GM19043 (cell line): ENCODE results near the gene KLHL13.

ENCODE experiments used
- ATAC-seq: cut with Tn5 transposase; IDR thresholded peaks from one replicate; pipeline ENCODE4 v1.9.1; 2021; ENCODE audit warnings: low read depth; ENCODE audit not compliant: unreplicated experiment

Gene KLHL13

GRCh38 chrX:117895418-117895817 is 221.2 kb downstream of the KLHL13 start:
- no peak for ATAC-seq

GRCh38 chrX:117892469-117892868 is 224.1 kb downstream of the KLHL13 start:
- ATAC-seq = no peak

GRCh38 chrX:117871796-117872195 is 244.8 kb downstream of the KLHL13 start:
- ATAC-seq = no peak

DNA sequence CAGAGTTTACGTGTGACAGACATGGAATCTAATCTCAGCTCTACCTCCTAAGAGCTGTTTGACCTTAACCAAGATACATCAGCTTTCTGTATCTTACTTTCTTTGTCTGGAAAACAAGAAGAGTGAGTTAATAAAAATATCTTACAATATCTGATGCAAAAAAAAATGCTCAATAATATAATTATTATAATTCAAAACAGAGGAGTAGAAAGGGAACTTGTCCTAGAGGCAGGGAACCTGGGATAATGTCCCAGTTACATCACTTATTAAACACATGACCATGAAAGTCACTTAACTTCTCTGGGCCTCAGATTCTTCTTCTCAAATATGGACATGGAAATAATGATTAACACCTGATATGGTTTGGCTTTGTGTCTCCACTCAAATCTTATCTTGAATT is 256.1 kb downstream of the KLHL13 start:
- no peak for ATAC-seq

DNA sequence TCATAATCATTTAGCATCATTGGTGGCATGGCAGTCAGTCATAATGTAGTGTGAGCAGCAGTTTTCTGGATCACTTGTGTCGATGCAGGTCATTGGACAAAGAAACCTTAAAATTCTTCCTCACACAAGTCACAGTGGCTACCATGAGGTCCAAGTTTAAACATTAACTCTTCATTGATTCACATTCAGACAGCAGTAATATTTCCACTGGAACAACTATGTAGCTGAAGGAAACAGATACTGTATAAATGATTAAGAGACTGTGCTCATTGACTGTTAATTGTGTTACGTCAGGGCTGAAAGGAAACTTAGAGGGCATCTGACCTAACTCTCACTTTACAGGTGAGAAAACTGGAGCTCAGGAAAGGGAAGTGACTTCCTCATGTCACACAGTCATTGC is 261.8 kb downstream of the KLHL13 start:
- ATAC-seq = no peak

DNA sequence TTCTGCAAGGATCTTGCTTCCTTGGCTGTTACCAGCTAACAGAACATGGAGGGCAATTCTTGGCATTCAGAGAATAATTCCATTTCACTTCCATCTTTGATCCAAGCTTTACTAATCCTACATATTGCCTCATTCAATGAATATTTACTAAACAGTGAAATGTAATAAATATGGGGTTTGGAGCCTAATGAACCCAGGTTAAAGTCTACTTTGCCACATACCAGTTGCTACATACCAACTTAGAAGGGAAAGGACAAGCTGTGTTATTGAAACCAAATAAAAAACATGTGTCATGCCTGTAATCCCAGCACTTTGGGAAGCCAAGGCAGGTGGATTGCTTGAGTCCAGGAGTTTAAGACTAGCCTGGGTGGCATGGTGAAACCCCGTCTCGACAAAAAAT is 265.6 kb downstream of the KLHL13 start:
- no peak for ATAC-seq
